Measurements from ENCODE around the gene PAK6.

Gene PAK6

GRCh38 chr15:40255033-40255432, 16.2 kb downstream of the PAK6 start:
- no peak for DNase-seq (ENCODE audit: low read depth in 3 of 3)

- no peak for DNase-seq (ENCODE audit: low read depth in 3 of 3)
Measured at GRCh38 chr15:40256638-40257235, 17.9 kb downstream of the PAK6 start.

GRCh38 chr15:40257656-40258450, 19.0 kb downstream of the PAK6 start:
- DNase-seq (ENCODE audit: low read depth in 3 of 3) = no peak

- DNase-seq (ENCODE audit: low read depth in 3 of 3) = no peak
Measured at GRCh38 chr15:40258544-40258943, 19.7 kb downstream of the PAK6 start.

GRCh38 chr15:40259021-40259420, 20.2 kb downstream of the PAK6 start:
- DNase-seq (ENCODE audit: low read depth in 3 of 3) = no peak

GRCh38 chr15:40263024-40263754, 24.3 kb downstream of the PAK6 start:
- no peak for DNase-seq (ENCODE audit: low read depth in 3 of 3)

GRCh38 chr15:40264321-40265153, 25.7 kb downstream of the PAK6 start:
- DNase-seq (ENCODE audit: low read depth in 3 of 3) = no peak

GRCh38 chr15:40265355-40265754, 26.5 kb downstream of the PAK6 start:
- DNase-seq (ENCODE audit: low read depth in 3 of 3) = no peak

- DNase-seq (ENCODE audit: low read depth in 3 of 3) = no peak
Measured at GRCh38 chr15:40265875-40266274, 27.0 kb downstream of the PAK6 start.

- DNase-seq (ENCODE audit: low read depth in 3 of 3) = no peak
Measured at GRCh38 chr15:40266828-40267304, 28.0 kb downstream of the PAK6 start.

- DNase-seq (ENCODE audit: low read depth in 3 of 3) = no peak
Measured at GRCh38 chr15:40267670-40268069, 28.8 kb downstream of the PAK6 start.

GRCh38 chr15:40269604-40270003, 30.7 kb downstream of the PAK6 start:
- DNase-seq (ENCODE audit: low read depth in 3 of 3) = no peak

GRCh38 chr15:40270246-40270995, 31.6 kb downstream of the PAK6 start:
- DNase-seq (ENCODE audit: low read depth in 3 of 3) = no peak

- DNase-seq (ENCODE audit: low read depth in 3 of 3) = no peak
Measured at GRCh38 chr15:40271685-40272484, 33.0 kb downstream of the PAK6 start.

- no peak for DNase-seq (ENCODE audit: low read depth in 3 of 3)
Measured at GRCh38 chr15:40272485-40273056, 33.7 kb downstream of the PAK6 start.

- no peak for DNase-seq (ENCODE audit: low read depth in 3 of 3)
Measured at GRCh38 chr15:40273428-40273827, 34.6 kb downstream of the PAK6 start.

- peak; percentile 75 to 86 (median 84) for DNase-seq (ENCODE audit: low read depth in 3 of 3)
Measured at GRCh38 chr15:40274350-40275274, 35.7 kb downstream of the PAK6 start.

GRCh38 chr15:40275523-40275922, 36.7 kb downstream of the PAK6 start:
- no peak for DNase-seq (ENCODE audit: low read depth in 3 of 3)

GRCh38 chr15:40275954-40276353, 37.1 kb downstream of the PAK6 start:
- no peak for DNase-seq (ENCODE audit: low read depth in 3 of 3)
